OCI-LY3 (cell line): ENCODE results near the gene CHD6.

Experiments
- H2AFZ ChIP-seq: fragments of 200-600, 300-600 bp; shearing (Covaris generic); 2 replicates; pipeline ENCODE4 v1.6.0; 2014; ENCODE audit warnings: antibody characterized with exemption, low read depth, low read length
- H3K27ac ChIP-seq: fragments of 200-600, 300-600 bp; sonication (generic); 2 replicates; pipeline ENCODE4 v1.5.1; 2014; ENCODE audit warnings: mild to moderate bottlenecking, low read length, moderate library complexity, mixed read lengths
- H3K27me3 ChIP-seq: fragments of 200-600, 300-600 bp; sonication (generic); 2 replicates; pipeline ENCODE4 v1.6.1; 2014; ENCODE audit warnings: low read depth, low read length, mixed read lengths
- H3K36me3 ChIP-seq: fragments of 200-600, 300-600 bp; sonication (generic); replicated peaks from 2 replicates; pipeline ENCODE3; 2014; ENCODE audit warnings: low read depth, low read length, mixed read lengths
- H3K4me1 ChIP-seq: fragments of 300-600, 200-600 bp; sonication (generic); 2 replicates; pipeline ENCODE4 v1.6.1; 2014; ENCODE audit warnings: low read length, mixed read lengths
- H3K4me2 ChIP-seq: fragments of 200-600, 300-600 bp; sonication (generic); 2 replicates; pipeline ENCODE4 v1.6.1; 2014; ENCODE audit warnings: low read length, mixed read lengths
- H3K4me3 ChIP-seq: fragments of 300-600, 200-600 bp; sonication (generic); 2 replicates; pipeline ENCODE4 v1.5.1; 2014; ENCODE audit warnings: antibody characterized with exemption, mild to moderate bottlenecking, low read length, moderate library complexity
- H3K79me2 ChIP-seq: fragments of 300-600, 200-600 bp; shearing (Covaris generic); 2 replicates; pipeline ENCODE4 v1.6.1; 2014; ENCODE audit warnings: mild to moderate bottlenecking, low read length, mixed read lengths
- H3K9ac ChIP-seq: fragments of 300-600, 200-600 bp; shearing (Covaris generic); 2 replicates; pipeline ENCODE4 v1.6.0; 2014; ENCODE audit warnings: mild to moderate bottlenecking, low read length, moderate library complexity
- H3K9me3 ChIP-seq: fragments of 200-600, 300-600 bp; shearing (Covaris generic); 2 replicates; pipeline ENCODE4 v1.6.1; 2014; ENCODE audit warnings: low read length, mixed read lengths; ENCODE audit not compliant: insufficient read depth
- H4K20me1 ChIP-seq: fragments of 200-600, 300-600 bp; sonication (generic); 2 replicates; pipeline ENCODE4 v1.6.1; 2016; ENCODE audit warnings: low read length, mixed read lengths; ENCODE audit not compliant: insufficient read depth
- CTCF ChIP-seq: fragments of 200-600, 300-600 bp; sonication (generic); IDR thresholded peaks from 2 replicates; pipeline ENCODE4 v1.5.1; 2014; ENCODE audit warnings: antibody characterized with exemption, low read length, low read depth
- EZH2phosphoT487 ChIP-seq: fragments of 200-600 bp; shearing (Covaris generic); IDR thresholded peaks from 2 replicates; pipeline ENCODE4 v1.6.1; 2018; ENCODE audit warnings: antibody characterized with exemption, mixed run types, low read depth

The CHD6 gene

GRCh38 chr20:41499961-41500725 is 118.0 kb downstream of the CHD6 start:
- H3K79me2 ChIP-seq: no peaks in the 10 kb centered on the region
- no peak for TF ChIP-seq CTCF
- no peak for TF ChIP-seq EZH2phosphoT487
- H4K20me1 ChIP-seq: peaks cover 9% of the 10 kb centered on the region
- no peaks in the 10 kb centered on the region for H3K4me1 ChIP-seq
- H3K9ac ChIP-seq: no peak overlapping the region
- no peak overlapping the region for H3K4me2 ChIP-seq
- H3K27ac ChIP-seq: no peak overlapping the region
- no peak overlapping the region for H2AFZ ChIP-seq
- H3K4me3 ChIP-seq: no peak overlapping the region
- H3K27me3 ChIP-seq: no peaks in the 10 kb centered on the region
- peaks cover 19% of the 10 kb centered on the region for H3K36me3 ChIP-seq
- H3K9me3 ChIP-seq: no peaks in the 10 kb centered on the region

GRCh38 chr20:41499064-41499463 is 119.1 kb downstream of the CHD6 start:
- Histone ChIP-seq H3K36me3 (peaks cover 18% of the 10 kb centered on the region), H3K79me2 (no peaks in the 10 kb centered on the region), H3K9ac (no peak overlapping the region), H3K27me3 (no peaks in the 10 kb centered on the region), H3K9me3 (no peaks in the 10 kb centered on the region), H2AFZ (no peak overlapping the region), H3K27ac (no peak overlapping the region), H4K20me1 (peaks cover 9% of the 10 kb centered on the region), H3K4me3 (no peak overlapping the region), H3K4me1 (no peaks in the 10 kb centered on the region), H3K4me2 (no peak overlapping the region)
- TF ChIP-seq CTCF (no peak), EZH2phosphoT487 (no peak)

GRCh38 chr20:41497186-41497895 is 120.8 kb downstream of the CHD6 start:
- Histone ChIP-seq H4K20me1 (peaks cover 9% of the 10 kb centered on the region), H2AFZ (no peak overlapping the region), H3K27ac (no peak overlapping the region), H3K4me3 (no peak overlapping the region), H3K4me1 (no peaks in the 10 kb centered on the region), H3K79me2 (no peaks in the 10 kb centered on the region), H3K27me3 (no peaks in the 10 kb centered on the region), H3K9me3 (no peaks in the 10 kb centered on the region), H3K4me2 (no peak overlapping the region), H3K36me3 (peaks cover 23% of the 10 kb centered on the region), H3K9ac (no peak overlapping the region)
- no peak for TF ChIP-seq CTCF

GRCh38 chr20:41494451-41494850 is 123.7 kb downstream of the CHD6 start:
- Histone ChIP-seq H3K4me1 (no peaks in the 10 kb centered on the region), H3K9ac (no peak overlapping the region), H3K36me3 (peaks cover 37% of the 10 kb centered on the region), H4K20me1 (no peaks in the 10 kb centered on the region), H3K79me2 (no peaks in the 10 kb centered on the region), H3K9me3 (no peaks in the 10 kb centered on the region), H3K4me2 (no peak overlapping the region), H3K4me3 (no peak overlapping the region), H3K27me3 (no peaks in the 10 kb centered on the region), H3K27ac (no peak overlapping the region), H2AFZ (no peak overlapping the region)
- no peak for TF ChIP-seq CTCF
- no peak for TF ChIP-seq EZH2phosphoT487
